H9 (cell line): ENCODE results near the gene MCEE. TPM values are rescaled to one million over a fixed set of nuclear protein-coding genes. Genes with fewer than 3 reads are reported as not detected.

Experiments
- DNase-seq: peaks from one replicate; pipeline ENCODE4 v3.0.0-alpha.2; 2017
- H2AFZ ChIP-seq: one replicate; pipeline ENCODE4 v1.6.1; 2013; ENCODE audit warnings: mild to moderate bottlenecking, low read length, control low read depth, moderate library complexity
- H2AK5ac ChIP-seq: 2 replicates; pipeline ENCODE4 v1.6.1; 2013; ENCODE audit warnings: low read length, control low read depth, mixed read lengths; ENCODE audit not compliant: insufficient read length
- H2BK120ac ChIP-seq: one replicate; pipeline ENCODE4 v1.6.1; 2013; ENCODE audit warnings: low read depth, mild to moderate bottlenecking, low read length, control low read depth, inconsistent platforms; ENCODE audit not compliant: poor library complexity, severe bottlenecking
- H2BK12ac ChIP-seq: 2 replicates; pipeline ENCODE4 v1.6.1; 2013; ENCODE audit warnings: low read length, control low read depth, mixed read lengths, low read depth; ENCODE audit not compliant: insufficient read length
- H2BK15ac ChIP-seq: 2 replicates; pipeline ENCODE4 v1.6.1; 2013; ENCODE audit warnings: low read depth, low read length, control low read depth
- H2BK20ac ChIP-seq: one replicate; pipeline ENCODE4 v1.6.1; 2013; ENCODE audit warnings: low read depth, mild to moderate bottlenecking, low read length, control low read depth, inconsistent platforms; ENCODE audit not compliant: poor library complexity, severe bottlenecking
- H2BK5ac ChIP-seq: 2 replicates; pipeline ENCODE4 v1.6.1; 2013; ENCODE audit warnings: low read length, control low read depth, mixed read lengths; ENCODE audit not compliant: insufficient read length
- H3K14ac ChIP-seq: 2 replicates; pipeline ENCODE4 v1.6.1; 2013; ENCODE audit warnings: low read length, control low read depth; ENCODE audit not compliant: insufficient read depth
- H3K18ac ChIP-seq: 2 replicates; pipeline ENCODE4 v1.6.1; 2013; ENCODE audit warnings: low read depth, mild to moderate bottlenecking, mixed read lengths, low read length, control low read depth; ENCODE audit not compliant: insufficient read length
- H3K23ac ChIP-seq: 2 replicates; pipeline ENCODE4 v1.6.1; 2013; ENCODE audit warnings: low read length, control low read depth, mixed read lengths, low read depth; ENCODE audit not compliant: insufficient read length
- H3K23me2 ChIP-seq: 2 replicates; pipeline ENCODE4 v1.6.1; 2013; ENCODE audit warnings: low read depth, mild to moderate bottlenecking, mixed read lengths, low read length, control low read depth; ENCODE audit not compliant: insufficient read length, poor library complexity, severe bottlenecking
- H3K27ac ChIP-seq: 2 replicates; pipeline ENCODE4 v1.5.1; 2013; ENCODE audit warnings: low read length, control low read depth, mixed read lengths, low read depth; ENCODE audit not compliant: insufficient read length
- H3K27me3 ChIP-seq: 2 replicates; pipeline ENCODE4 v1.6.1; 2013; ENCODE audit warnings: low read length, control low read depth, inconsistent platforms; ENCODE audit not compliant: insufficient read depth
- H3K4ac ChIP-seq: 2 replicates; pipeline ENCODE4 v1.6.1; 2013; ENCODE audit warnings: low read depth, mild to moderate bottlenecking, control low read depth, inconsistent platforms, low read length, moderate library complexity
- H3K4me1 ChIP-seq: 2 replicates; pipeline ENCODE4 v1.6.1; 2013; ENCODE audit warnings: low read length, control low read depth, inconsistent platforms; ENCODE audit not compliant: insufficient read depth
- H3K4me2 ChIP-seq: 2 replicates; pipeline ENCODE4 v1.6.1; 2013; ENCODE audit warnings: low read length, control low read depth, mixed read lengths; ENCODE audit not compliant: insufficient read length, insufficient read depth
- H3K56ac ChIP-seq: 2 replicates; pipeline ENCODE4 v1.6.1; 2013; ENCODE audit warnings: low read depth, mild to moderate bottlenecking, mixed read lengths, low read length, control low read depth; ENCODE audit not compliant: insufficient read length
- H3K79me1 ChIP-seq: 2 replicates; pipeline ENCODE4 v1.6.1; 2013; ENCODE audit warnings: low read depth, mild to moderate bottlenecking, moderate library complexity, low read length, control low read depth, inconsistent platforms; ENCODE audit not compliant: insufficient read depth, poor library complexity, severe bottlenecking
- H3K79me2 ChIP-seq: 2 replicates; pipeline ENCODE4 v1.6.1; 2013; ENCODE audit warnings: low read length, control low read depth, inconsistent platforms; ENCODE audit not compliant: insufficient read depth
- H3K9ac ChIP-seq: 2 replicates; pipeline ENCODE4 v1.6.1; 2013; ENCODE audit warnings: low read length, control low read depth, mixed read lengths; ENCODE audit not compliant: insufficient read length; ENCODE audit errors: extremely low read depth
- H3K9me3 ChIP-seq: one replicate; pipeline ENCODE4 v1.6.1; 2013; ENCODE audit warnings: low read depth, low read length, inconsistent platforms; ENCODE audit not compliant: control insufficient read depth
- H3T11ph ChIP-seq: one replicate; pipeline ENCODE4 v1.6.1; 2013; ENCODE audit warnings: mild to moderate bottlenecking, low read length, control low read depth, inconsistent platforms
- H4K20me1 ChIP-seq: one replicate; pipeline ENCODE4 v1.6.1; 2013; ENCODE audit not compliant: control insufficient read depth, insufficient read length, insufficient read depth
- H4K5ac ChIP-seq: 2 replicates; pipeline ENCODE4 v1.6.1; 2013; ENCODE audit warnings: low read depth, mild to moderate bottlenecking, mixed read lengths, low read length, control low read depth; ENCODE audit not compliant: insufficient read length
- H4K8ac ChIP-seq: replicated peaks from 2 replicates; pipeline ENCODE4 v1.6.1; 2013; ENCODE audit warnings: low read length, control low read depth, mixed read lengths, low read depth; ENCODE audit not compliant: insufficient read length
- H4K91ac ChIP-seq: 2 replicates; pipeline ENCODE4 v1.6.1; 2013; ENCODE audit warnings: low read depth, mild to moderate bottlenecking, moderate library complexity, mixed read lengths, low read length, control low read depth; ENCODE audit not compliant: insufficient read length
- H3K27ac Mint-ChIP-seq, 3 experiments: 2 replicates in 2 of 3; 3 replicates in 1 of 3; pipeline ENCODE4 v1.8.0; 2020 to 2021; ENCODE audit warnings: mixed read lengths in 3 of 3, mild to moderate bottlenecking in 1 of 3, moderate library complexity in 1 of 3
- H3K27me3 Mint-ChIP-seq: 2 replicates; pipeline ENCODE4 v1.8.0; 2021; ENCODE audit warnings: low read depth, mild to moderate bottlenecking, moderate library complexity, mixed read lengths
- H3K36me3 Mint-ChIP-seq, 3 experiments: 2 replicates in 2 of 3; 3 replicates in 1 of 3; pipeline ENCODE4 v1.8.0; 2020 to 2021; ENCODE audit warnings: low read depth in 3 of 3, mixed read lengths in 3 of 3; ENCODE audit not compliant: insufficient read depth in 1 of 3
- H3K4me1 Mint-ChIP-seq, 2 experiments: 2 replicates each; pipeline ENCODE4 v1.8.0; 2020; ENCODE audit warnings: mixed read lengths in 2 of 2
- H3K4me3 Mint-ChIP-seq, 2 experiments: 2 replicates in 1 of 2; 3 replicates in 1 of 2; pipeline ENCODE4 v1.8.0; 2020 to 2021; ENCODE audit warnings: mild to moderate bottlenecking in 2 of 2, mixed read lengths in 2 of 2, moderate library complexity in 1 of 2
- H3K9me3 Mint-ChIP-seq, 2 experiments: 2 replicates in 1 of 2; 3 replicates in 1 of 2; pipeline ENCODE4 v1.8.0; 2020; ENCODE audit warnings: mild to moderate bottlenecking in 2 of 2, mixed read lengths in 2 of 2, moderate library complexity in 1 of 2
- CTCF ChIP-seq: fragments of 200-600 bp; sonication (generic); conservative IDR thresholded peaks from 3 replicates; pipeline ENCODE4 v1.8.0; 2021; ENCODE audit warnings: antibody characterized with exemption, mild to moderate bottlenecking
- WGBS: extraction: QIAGEN DNeasy Blood & Tissue Kit; methylation state at CpG from one replicate; pipeline ENCODE4 v1.1.7; 2013; ENCODE audit warnings: missing lambda C conversion rate, low lambda C conversion rate, mixed read lengths; ENCODE audit not compliant: insufficient read length; ENCODE audit errors: extremely low coverage; 5-methylcytosine and 5-hydroxymethylcytosine counted together
- total RNA-seq: library from RNA; stranded (reverse); gene quantifications from 2 replicates; pipeline ENCODE4 v1.2.1, GENCODE V29; 2021

The MCEE gene
- total RNA-seq, 1 experiment from 2014 or later = 12.5 TPM

DNA sequence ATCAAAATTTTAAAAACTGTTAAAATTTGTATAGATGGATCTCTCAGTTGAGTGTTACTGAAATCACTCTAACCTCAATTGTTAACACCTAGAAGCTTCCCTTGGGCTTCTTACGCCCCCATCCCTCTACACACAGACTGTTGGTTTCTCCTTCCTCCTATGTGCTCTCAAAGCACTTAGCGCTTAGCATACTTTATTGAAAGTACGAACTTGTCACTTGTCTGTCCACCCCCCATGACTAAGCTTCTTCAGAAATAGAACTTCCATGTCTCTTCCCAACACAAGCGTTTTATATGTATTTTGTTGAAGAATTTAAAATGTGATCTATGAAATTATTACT lies 846 bp upstream of the MCEE start:
- no peaks in the 10 kb centered on the region; the same call in 1 of the 2 replicates for H3K27me3 Mint-ChIP-seq
- H3K4me1 ChIP-seq = no peaks in the 10 kb centered on the region
- no peak overlapping the region for H2AFZ ChIP-seq
- no peak overlapping the region for H3K27ac Mint-ChIP-seq
- H3K14ac ChIP-seq = no peak overlapping the region
- peaks cover 4 to 23% (median 23%) of the 10 kb centered on the region in 3 experiments; a peak in 6 of 7 replicates for H3K36me3 Mint-ChIP-seq
- H3T11ph ChIP-seq = no peak overlapping the region
- H3K79me1 ChIP-seq = peaks cover 4% of the 10 kb centered on the region
- no peak overlapping the region for H2BK15ac ChIP-seq
- DNase-seq = no peak
- H2BK5ac ChIP-seq = no peak overlapping the region
- WGBS = no CpG with 5 or more reads among the region's 4 CpGs
- no peak overlapping the region for H2AK5ac ChIP-seq
- no peak overlapping the region for H2BK120ac ChIP-seq
- H3K4me3 Mint-ChIP-seq = no peak overlapping the region
- no peak overlapping the region for H2BK20ac ChIP-seq
- H3K18ac ChIP-seq = no peak overlapping the region
- H2BK12ac ChIP-seq = no peak overlapping the region
- no peak overlapping the region for H4K8ac ChIP-seq
- no peak overlapping the region for H4K5ac ChIP-seq
- peak overlapping the region; percentile 82 for H3K9ac ChIP-seq
- no peaks in the 10 kb centered on the region for H4K20me1 ChIP-seq
- H3K27ac ChIP-seq = no peak overlapping the region
- no peak for TF ChIP-seq CTCF
- peaks cover 7 to 8% of the 10 kb centered on the region in 2 experiments for H3K4me1 Mint-ChIP-seq
- no peak overlapping the region for H4K91ac ChIP-seq
- no peaks in the 10 kb centered on the region for H3K9me3 ChIP-seq
- H3K9me3 Mint-ChIP-seq = no peaks in the 10 kb centered on the region
- H3K4me2 ChIP-seq = peak overlapping the region; percentile 65
- H3K79me2 ChIP-seq = peaks cover 8% of the 10 kb centered on the region; the same call in 1 of the 2 replicates
- peaks cover 4% of the 10 kb centered on the region for H3K23me2 ChIP-seq
- H3K56ac ChIP-seq = no peak overlapping the region
- H3K4ac ChIP-seq = no peak overlapping the region
- H3K23ac ChIP-seq = no peak overlapping the region
- H3K27me3 ChIP-seq = no peaks in the 10 kb centered on the region
